Gastrocnemius medialis (tissue), 4 donors: ENCODE measurements around the gene ATP13A3. TPM values are rescaled to one million over a fixed set of nuclear protein-coding genes. Genes with fewer than 3 reads are reported as not detected.

Experiments used
- total RNA-seq, 4 donors: library from RNA; depleted of rRNA; stranded (reverse); fragments of >200 nt; gene quantifications; one replicate each; pipeline versions ENCODE4 v1.1.0 to v1.2.3, GENCODE V29; 2016

ATP13A3 gene
- total RNA-seq, 4 donors from 2014 or later: 31.8 to 90.2 (median 57.3) TPM

Other genes starting within 250 kb of the ATP13A3 start
- gene CPN2, start 135.7 kb downstream of the ATP13A3 start, total RNA-seq: 1 to 10 TPM in 1 of 4 donors, under 1 TPM in 1, not detected in 2; 0.46 to 1.1 TPM
- gene LRRC15, start 117.3 kb downstream of the ATP13A3 start, total RNA-seq: under 1 TPM in 1 of 4 donors, not detected in 3; 0.05 TPM
- gene GP5, start 87.7 kb downstream of the ATP13A3 start, total RNA-seq: under 1 TPM in 1 of 4 donors, not detected in 3; 0.10 TPM
- gene TMEM44, start 146.4 kb upstream of the ATP13A3 start, total RNA-seq: 1 to 10 TPM; 3.0 to 5.4 (median 3.1) TPM
- 10 to 100 TPM; 23.2 to 38.4 (median 28.0) TPM for gene LSG1, start 185.2 kb upstream of the ATP13A3 start, total RNA-seq
- gene FAM43A, start 198.9 kb upstream of the ATP13A3 start, total RNA-seq: 1 to 10 TPM; 2.7 to 4.8 (median 4.3) TPM